ENCODE measurements around the gene KDM7A.

DNA sequence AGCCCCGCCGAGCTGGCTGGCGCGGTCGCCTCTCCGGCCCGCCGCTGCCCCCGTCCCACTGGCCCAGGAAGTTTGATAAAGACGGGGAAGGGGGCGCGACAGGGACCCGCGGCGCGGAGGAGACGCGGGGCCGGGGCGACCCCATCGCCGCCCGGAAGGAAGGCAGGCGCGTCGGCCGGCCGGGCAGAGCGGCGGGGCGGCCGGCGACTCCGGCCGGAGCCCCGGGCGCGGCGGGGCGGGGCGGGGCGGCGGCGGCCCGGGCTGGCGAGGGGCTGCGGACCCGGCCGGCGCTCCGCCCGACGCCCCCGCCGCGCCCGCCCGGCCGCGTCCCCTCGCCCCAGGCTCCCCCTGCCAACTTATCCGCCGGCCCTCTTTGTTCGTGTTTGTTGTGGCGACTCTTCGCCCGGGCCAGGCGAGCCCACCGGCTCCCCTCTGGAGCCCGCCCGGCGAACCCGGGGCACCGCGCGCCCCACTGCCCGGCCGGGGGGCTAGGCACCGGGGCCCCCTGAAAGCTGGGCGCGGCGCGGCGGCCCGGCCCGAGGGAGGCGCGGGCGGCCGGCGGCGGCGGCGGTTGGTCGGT is 571 bp downstream of the KDM7A start:
- no peak for TF ChIP-seq CTCF (IDR thresholded peaks at IDR 0.05)
- TF ChIP-seq POLR2A (IDR thresholded peaks at IDR 0.05): no peak
- TF ChIP-seq POLR2AphosphoS5 (IDR thresholded peaks at IDR 0.05): no peak
- no peak for TF ChIP-seq EP300 (IDR thresholded peaks at IDR 0.05; ENCODE audit: low read depth)

Data from transverse colon (tissue), 4 donors.